A549 (cell line): ENCODE data around the gene PSD2. TPM values are rescaled to one million over a fixed set of nuclear protein-coding genes. Genes with fewer than 3 reads are reported as not detected.

Experiments used
- ATAC-seq, 2 experiments: fragments of 200-7000 bp in 1 of 2; fragments of >200 bp in 1 of 2; cut with Nextera tagmentation in 1 of 2; cut with Tn5 transposase in 1 of 2; 3 replicates each; pipeline versions ENCODE4 v1.8.0 to v1.9.1; 2018 to 2020; ENCODE audit warnings: mild to moderate bottlenecking in 1 of 2, moderate library complexity in 1 of 2
- CTCF ChIA-PET: fragments of 300-600 bp; sonication (Branson Sonifier 250); formaldehyde crosslinking; extraction: SDS; loops from one replicate; lab custom pipeline; 2021; ENCODE audit warnings: antibody characterized with exemption, inconsistent platforms; lab: Yijun Ruan, JAX
- POLR2A ChIA-PET: fragments of 350-600 bp; formaldehyde crosslinking; extraction: SDS; loops from one replicate; lab custom pipeline; 2021; ENCODE audit warnings: antibody characterized with exemption, inconsistent platforms; lab: Yijun Ruan, JAX
- DNase-seq, 2 experiments: peaks; one replicate each; pipeline versions ENCODE4 v3.0.0 to v3.0.0-alpha.2; 2011 to 2016; ENCODE audit warnings: low read depth in 1 of 2, low spot score in 1 of 2
- FAIRE-seq: peaks from 2 replicates; lab custom pipeline; 2011; peaks lifted over from hg19 to GRCh38; lab: Jason Lieb, UNC
- H3K27ac ChIP-seq, 2 experiments: fragments of >200 bp; sonication (Bioruptor Twin); formaldehyde crosslinking; 3 replicates each; pipeline ENCODE4 v1.5.1; 2016 to 2017
- H3K4me1 ChIP-seq: fragments of >200 bp; sonication (Bioruptor Twin); formaldehyde crosslinking; 3 replicates; pipeline ENCODE4 v1.6.1; 2016
- H3K4me2 ChIP-seq: fragments of >200 bp; sonication (Bioruptor Twin); formaldehyde crosslinking; 3 replicates; pipeline ENCODE4 v1.6.1; 2016
- H3K4me3 ChIP-seq: fragments of >200 bp; sonication (Bioruptor Twin); formaldehyde crosslinking; 3 replicates; pipeline ENCODE4 v1.5.1; 2016
- H3K9me3 ChIP-seq: fragments of >200 bp; sonication (Bioruptor Twin); formaldehyde crosslinking; 3 replicates; pipeline ENCODE4 v1.6.1; 2016
- BHLHE40 ChIP-seq: IDR thresholded peaks from 2 replicates; pipeline ENCODE4 v1.6.1; 2012; ENCODE audit warnings: low read depth, low read length, inconsistent platforms
- CBX2 ChIP-seq: fragments of 200-600 bp; sonication (generic); IDR thresholded peaks from 2 replicates; pipeline ENCODE4 v1.6.1; 2016; ENCODE audit warnings: low read depth, mild to moderate bottlenecking, borderline replicate concordance
- CBX8 ChIP-seq: fragments of 200-600 bp; sonication (generic); IDR thresholded peaks from 2 replicates; pipeline ENCODE4 v1.6.1; 2016
- CHD4 ChIP-seq: fragments of 200-600 bp; sonication (generic); IDR thresholded peaks from 2 replicates; pipeline ENCODE4 v1.6.1; 2016; ENCODE audit warnings: antibody characterized with exemption, mild to moderate bottlenecking, borderline replicate concordance
- CTCF ChIP-seq: fragments of >200 bp; sonication (Bioruptor Twin); formaldehyde crosslinking; IDR thresholded peaks from 3 replicates; pipeline ENCODE4 v1.5.1; 2016
- E2F6 ChIP-seq: IDR thresholded peaks from 2 replicates; pipeline ENCODE4 v1.6.1; 2012; ENCODE audit warnings: low read depth, borderline replicate concordance
- EHF ChIP-seq: fragments of 250-450 bp; sonication (Bioruptor Pico); IDR thresholded peaks from 2 replicates; pipeline ENCODE4 v1.5.0; 2020; ENCODE audit warnings: mild to moderate bottlenecking
- EHMT2 ChIP-seq: fragments of 200-600 bp; sonication (generic); IDR thresholded peaks from 2 replicates; pipeline ENCODE4 v1.6.1; 2016; ENCODE audit warnings: antibody characterized with exemption, low read depth, mild to moderate bottlenecking, moderate library complexity
- EP300 ChIP-seq, 2 experiments: fragments of >200 bp; sonication (Bioruptor Twin); formaldehyde crosslinking; IDR thresholded peaks; 2 replicates in 1 of 2; 3 replicates in 1 of 2; pipeline ENCODE4 v1.6.1; 2016 to 2017
- FOSL2 ChIP-seq, 2 experiments: fragments of 450-650 bp in 1 of 2; fragments of >200 bp in 1 of 2; sonication (Bioruptor Twin) in 1 of 2; formaldehyde crosslinking; IDR thresholded peaks; 2 replicates each; pipeline versions ENCODE4 v1.5.0 to v1.6.1; 2016 to 2020; ENCODE audit warnings: mild to moderate bottlenecking in 1 of 2, moderate library complexity in 1 of 2
- FOXS1 ChIP-seq: fragments of 250-450 bp; sonication (Bioruptor Pico); IDR thresholded peaks from 2 replicates; pipeline ENCODE4 v1.5.0; 2020; ENCODE audit warnings: mild to moderate bottlenecking, moderate library complexity
- HES2 ChIP-seq: fragments of >200 bp; sonication (Bioruptor Twin); formaldehyde crosslinking; IDR thresholded peaks from 2 replicates; pipeline ENCODE4 v1.6.1; 2016
- HEYL ChIP-seq: fragments of 250-450 bp; sonication (Bioruptor Pico); IDR thresholded peaks from 2 replicates; pipeline ENCODE4 v1.8.0; 2021; ENCODE audit warnings: mild to moderate bottlenecking, moderate library complexity
- HMGXB4 ChIP-seq: fragments of 250-450 bp; sonication (Bioruptor Pico); IDR thresholded peaks from 2 replicates; pipeline ENCODE4 v1.5.0; 2021; ENCODE audit warnings: mild to moderate bottlenecking, moderate library complexity, borderline replicate concordance
- HOXB5 ChIP-seq: fragments of 250-450 bp; sonication (Bioruptor Pico); IDR thresholded peaks from 2 replicates; pipeline ENCODE4 v1.5.0; 2020; ENCODE audit warnings: mild to moderate bottlenecking, moderate library complexity
- KDM1A ChIP-seq: fragments of 200-600 bp; sonication (generic); IDR thresholded peaks from 2 replicates; pipeline ENCODE4 v1.6.1; 2016; ENCODE audit warnings: low read depth, mild to moderate bottlenecking
- KDM5A ChIP-seq: fragments of 200-600 bp; sonication (generic); IDR thresholded peaks from 2 replicates; pipeline ENCODE4 v1.6.1; 2016; ENCODE audit warnings: antibody characterized with exemption, mild to moderate bottlenecking
- MAX ChIP-seq: IDR thresholded peaks from 2 replicates; pipeline ENCODE4 v1.6.1; 2012
- MAZ ChIP-seq: fragments of 150-350 bp; IDR thresholded peaks from 2 replicates; pipeline ENCODE4 v1.6.1; 2014; ENCODE audit warnings: antibody characterized with exemption, low read depth, low read length, borderline replicate concordance
- PHF8 ChIP-seq: fragments of 200-600 bp; sonication (generic); IDR thresholded peaks from 2 replicates; pipeline ENCODE4 v1.6.1; 2016; ENCODE audit warnings: low read depth, mild to moderate bottlenecking, antibody characterized with exemption, moderate library complexity, borderline replicate concordance
- RAD21 ChIP-seq, 2 experiments: fragments of >200 bp in 1 of 2; sonication (Bioruptor Twin) in 1 of 2; formaldehyde crosslinking in 1 of 2; IDR thresholded peaks in 1 of 2; conservative IDR thresholded peaks in 1 of 2; 2 replicates in 1 of 2; 3 replicates in 1 of 2; pipeline ENCODE4 v1.6.1; 2012 to 2018; ENCODE audit warnings: inconsistent platforms in 1 of 2
- RARB ChIP-seq: fragments of 250-450 bp; sonication (Bioruptor Pico); IDR thresholded peaks from 2 replicates; pipeline ENCODE4 v1.8.0; 2021; ENCODE audit warnings: mild to moderate bottlenecking, moderate library complexity
- TFCP2L1 ChIP-seq: fragments of 250-450 bp; sonication (Bioruptor Pico); IDR thresholded peaks from 2 replicates; pipeline ENCODE4 v1.5.0; 2021; ENCODE audit warnings: mild to moderate bottlenecking
- USF2 ChIP-seq: fragments of 450-650 bp; IDR thresholded peaks from 2 replicates; pipeline ENCODE4 v1.6.1; 2014; ENCODE audit warnings: antibody characterized with exemption
- ZC3H11A ChIP-seq: fragments of 450-650 bp; IDR thresholded peaks from 2 replicates; pipeline ENCODE4 v1.6.1; 2014; ENCODE audit warnings: antibody characterized with exemption, mild to moderate bottlenecking
- ZNF302 ChIP-seq: fragments of 250-450 bp; sonication (Bioruptor Pico); IDR thresholded peaks from 2 replicates; pipeline ENCODE4 v1.9.0; 2021; ENCODE audit warnings: inconsistent platforms, mild to moderate bottlenecking, moderate library complexity
- WGBS: methylation state at CpG from one replicate; pipeline ENCODE4 v1.1.6; 2017; ENCODE audit errors: missing lambda C conversion rate; 5-methylcytosine and 5-hydroxymethylcytosine counted together
- polyA plus RNA-seq, 4 experiments: library from polyadenylated mRNA; depleted of rRNA in 3 of 4; stranded (reverse); fragments of >200 nt; fragmentation: RNase III in 1 of 4; extraction: RNeasy Plus Mini Kit Qiagen cat#74134 plus additional on column Dnase treatment in 1 of 4; gene quantifications; 2 replicates in 3 of 4; 3 replicates in 1 of 4; pipeline ENCODE4 v1.2.3, GENCODE V29; 2011 to 2017

Gene PSD2
- polyA plus RNA-seq, 2 of the 4 experiments (the other 2 are of a cell fraction): 0.05 TPM; not detected in 1

- DNase-seq (no peak), ATAC-seq (peak in 1 of 2 experiments; percentile 2; a peak in 3 of 6 replicates), FAIRE-seq (no peak)
- Histone ChIP-seq H3K9me3 (no peaks in the 10 kb centered on the region), H3K27ac (peak overlapping the region; percentile 40 to 81; a peak in 4 of 6 replicates), H3K4me3 (peak overlapping the region; percentile 63; the same call in 2 of the 3 replicates), H3K4me2 (peak overlapping the region; percentile 96), H3K4me1 (0 out of 3 replicates have a peak, but pooled peaks cover 4% of the 10 kb centered on the region)
- TF ChIP-seq MAZ (no peak), RAD21 (conservative IDR thresholded peaks at IDR 0.05 in 1 of 2, IDR thresholded peaks at IDR 0.05 in 1 of 2) (no peak), HOXB5 (CRISPR knock-in tag) (no peak), HEYL (no peak), HMGXB4 (CRISPR knock-in tag) (no peak), CBX8 (no peak), EHMT2 (no peak), EHF (CRISPR knock-in tag) (no peak), ZNF302 (CRISPR knock-in tag) (no peak), BHLHE40 (no peak), RARB (no peak), FOSL2 (IDR thresholded peaks at IDR 0.05) (no peak), FOSL2 (CRISPR knock-in tag; IDR thresholded peaks at IDR 0.05) (no peak), EP300 (IDR thresholded peaks at IDR 0.05) (no peak), USF2 (no peak), CHD4 (no peak)
- 76% methylated on average over 14 of the region's 32 CpGs for WGBS
- ChIA-PET POLR2A (interaction anchor here (0.7 kb wide), 1 partner anchor 276 kb away, joined by 3 read pairs; no protein-coding TSS in a partner anchor), CTCF (interaction anchor here (0.6 to 13.1 kb wide), 23 partner anchors 10 to 371 kb away, joined by 3 to 361 read pairs (median 12); partner anchors contain the start of gene PSD2)
Measured at GRCh38 chr5:139788294-139788910, 7.2 kb upstream of the PSD2 start.

GRCh38 chr5:139789116-139789844 lies 6.3 kb upstream of the PSD2 start:
- Histone ChIP-seq H3K4me3 (no peak overlapping the region), H3K4me1 (0 out of 3 replicates have a peak, but pooled peaks cover 4% of the 10 kb centered on the region), H3K9me3 (no peaks in the 10 kb centered on the region), H3K4me2 (no peak overlapping the region), H3K27ac (no peak overlapping the region)
- ATAC-seq: no peak
- ChIA-PET CTCF (interaction anchor here (0.6 to 13.1 kb wide), 13 partner anchors 9 to 366 kb away, joined by 3 to 361 read pairs (median 26); partner anchors contain the start of gene PSD2), POLR2A (no interaction called here)
- DNase-seq: no peak
- 75% methylated on average over 12 of the region's 12 CpGs for WGBS
- TF ChIP-seq CTCF (no peak), ZC3H11A (no peak), PHF8 (no peak), HES2 (no peak), RARB (no peak), KDM1A (no peak), FOXS1 (CRISPR knock-in tag) (no peak), RAD21 (conservative IDR thresholded peaks at IDR 0.05 in 1 of 2, IDR thresholded peaks at IDR 0.05 in 1 of 2) (no peak), CBX2 (no peak), TFCP2L1 (no peak), CBX8 (no peak), E2F6 (no peak), EHMT2 (no peak), KDM5A (no peak), MAX (no peak)
- FAIRE-seq: no peak
